ENCODE data around the gene NLE1.
"Not testable (repeated sequence)": the region's sequence is repeated elsewhere in the genome, so short reads cannot be mapped to it uniquely, and the experiment has no call there.

- TF ChIP-seq REST (IDR thresholded peaks at IDR 0.05; ENCODE audit: insufficient read depth in 1 of 2, low read depth in 2 of 2, low read length in 1 of 2); CTCF (IDR thresholded peaks at IDR 0.05); SIN3A (IDR thresholded peaks at IDR 0.05; ENCODE audit: borderline replicate concordance, insufficient read depth, low read depth, low read length); POLR2AphosphoS5 (IDR thresholded peaks at IDR 0.05; ENCODE audit: low read depth, low read length); TCF7L2 (IDR thresholded peaks at IDR 0.05; ENCODE audit: low read depth, low read length): not testable (repeated sequence)
These were observed 51.4 kb downstream of the NLE1 start for GRCh38 chr17:35090707-35091106.
